ENCODE data around the gene TRIM26.

Gene TRIM26

DNA sequence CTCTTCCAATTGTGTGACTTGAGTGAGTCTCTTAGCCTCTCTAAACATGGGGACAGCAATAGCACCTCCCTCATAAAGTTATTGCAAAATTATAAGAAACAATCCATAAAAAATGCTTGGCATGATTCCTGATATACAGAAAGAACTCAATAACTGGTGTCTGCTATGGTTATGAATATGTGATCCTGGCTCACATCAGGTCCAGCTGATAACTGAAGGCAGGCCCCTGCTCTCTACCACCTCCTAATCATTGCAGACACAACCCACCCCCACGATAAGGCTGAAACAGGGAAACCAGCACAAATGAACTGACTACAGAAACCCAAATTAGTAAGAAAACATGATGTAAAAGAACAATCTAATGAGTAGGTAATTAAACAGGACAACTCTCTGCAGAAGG, 44.5 kb downstream of the TRIM26 start:
- no peak for TF ChIP-seq TAF1 (IDR thresholded peaks at IDR 0.05; ENCODE audit: borderline replicate concordance, insufficient read depth, low read length)
- no peak for TF ChIP-seq REST (IDR thresholded peaks at IDR 0.05; ENCODE audit: insufficient read depth in 1 of 2, low read depth in 2 of 2, low read length in 2 of 2)
- no peak for TF ChIP-seq POLR2AphosphoS5 (IDR thresholded peaks at IDR 0.05; ENCODE audit: low read depth, low read length)
- no peak for TF ChIP-seq FOXP2 (optimal IDR thresholded peaks at IDR 0.05; ENCODE audit: borderline replicate concordance, extremely low read depth, extremely low read length, insufficient read depth)
- no peak for TF ChIP-seq SIN3A (IDR thresholded peaks at IDR 0.05; ENCODE audit: borderline replicate concordance, insufficient read depth, low read length)

DNA sequence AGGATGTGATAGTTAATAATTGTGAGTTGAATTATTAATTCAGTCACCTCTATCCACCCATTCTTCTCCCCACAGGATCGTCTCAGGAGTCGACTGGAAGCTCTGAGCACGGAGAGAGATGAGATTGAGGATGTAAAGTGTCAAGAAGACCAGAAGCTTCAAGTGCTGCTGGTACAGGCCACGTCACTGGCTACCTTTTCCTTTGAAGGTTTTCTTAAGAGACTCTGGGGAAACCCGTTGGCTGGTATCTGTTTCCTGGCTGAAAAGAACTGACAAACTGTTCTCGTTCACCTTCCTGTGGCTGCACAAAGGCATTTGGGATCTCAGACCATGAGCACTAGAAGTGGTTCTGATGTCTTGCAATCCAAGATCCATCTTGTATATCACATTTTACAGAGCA, 46.1 kb downstream of the TRIM26 start:
- no peak for TF ChIP-seq REST (IDR thresholded peaks at IDR 0.05; ENCODE audit: insufficient read depth in 1 of 2, low read depth in 2 of 2, low read length in 2 of 2)

DNA sequence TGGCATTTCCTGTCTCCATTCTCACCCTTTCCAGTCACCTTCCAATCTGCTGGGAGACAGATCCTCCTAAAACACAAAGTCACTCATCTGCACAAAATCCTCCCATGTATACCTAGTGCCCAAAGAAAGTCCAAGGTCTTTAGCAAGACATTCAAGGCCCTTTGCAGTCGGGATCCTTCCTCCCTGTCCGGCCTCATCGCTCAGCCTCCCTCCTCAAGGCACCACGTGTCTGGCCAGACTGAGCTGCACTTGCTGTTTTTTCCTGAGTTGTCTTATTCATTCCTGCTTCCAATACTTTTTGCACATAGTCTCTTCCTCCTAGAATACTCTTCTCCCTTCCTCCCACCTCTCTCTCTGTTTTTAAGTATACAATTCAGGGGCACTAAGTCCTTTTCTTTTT, 48.5 kb downstream of the TRIM26 start:
- TF ChIP-seq SIN3A (IDR thresholded peaks at IDR 0.05; ENCODE audit: borderline replicate concordance, insufficient read depth, low read length) (no peak), POLR2AphosphoS5 (IDR thresholded peaks at IDR 0.05; ENCODE audit: low read depth, low read length) (no peak), TAF1 (IDR thresholded peaks at IDR 0.05; ENCODE audit: borderline replicate concordance, insufficient read depth, low read length) (no peak), FOXP2 (optimal IDR thresholded peaks at IDR 0.05; ENCODE audit: borderline replicate concordance, extremely low read depth, extremely low read length, insufficient read depth) (no peak), REST (IDR thresholded peaks at IDR 0.05; ENCODE audit: insufficient read depth in 1 of 2, low read depth in 2 of 2, low read length in 2 of 2) (no peak)

GRCh38 chr6:30163918-30164654, 49.1 kb downstream of the TRIM26 start:
- TF ChIP-seq SIN3A (IDR thresholded peaks at IDR 0.05; ENCODE audit: borderline replicate concordance, insufficient read depth, low read length) (no peak), POLR2AphosphoS5 (IDR thresholded peaks at IDR 0.05; ENCODE audit: low read depth, low read length) (no peak), TAF1 (IDR thresholded peaks at IDR 0.05; ENCODE audit: borderline replicate concordance, insufficient read depth, low read length) (no peak), FOXP2 (optimal IDR thresholded peaks at IDR 0.05; ENCODE audit: borderline replicate concordance, extremely low read depth, extremely low read length, insufficient read depth) (no peak), REST (IDR thresholded peaks at IDR 0.05; ENCODE audit: insufficient read depth in 1 of 2, low read depth in 2 of 2, low read length in 2 of 2) (no peak)
